ENCODE results near the gene LLCFC1. TPM values are rescaled to one million over a fixed set of nuclear protein-coding genes. Genes with fewer than 3 reads are reported as not detected.

Gene LLCFC1
- total and polyA plus RNA-seq, 10 donors = 0.18 TPM; not detected in 9

- Histone ChIP-seq H3K4me1 (peaks cover 0 to 18% (median 0%) of the 10 kb centered on the region in 6 donors), H3K4me3 (no peak overlapping the region), H3K27ac (no peak overlapping the region), H3K9me3 (peaks cover 0 to 3% (median 2%) of the 10 kb centered on the region in 8 donors), H3K36me3 (no peaks in the 10 kb centered on the region), H3K27me3 (replicated peaks in 1 of 7) (peaks cover 0 to 10% (median 0%) of the 10 kb centered on the region in 7 donors)
- TF ChIP-seq, protein P1, sequence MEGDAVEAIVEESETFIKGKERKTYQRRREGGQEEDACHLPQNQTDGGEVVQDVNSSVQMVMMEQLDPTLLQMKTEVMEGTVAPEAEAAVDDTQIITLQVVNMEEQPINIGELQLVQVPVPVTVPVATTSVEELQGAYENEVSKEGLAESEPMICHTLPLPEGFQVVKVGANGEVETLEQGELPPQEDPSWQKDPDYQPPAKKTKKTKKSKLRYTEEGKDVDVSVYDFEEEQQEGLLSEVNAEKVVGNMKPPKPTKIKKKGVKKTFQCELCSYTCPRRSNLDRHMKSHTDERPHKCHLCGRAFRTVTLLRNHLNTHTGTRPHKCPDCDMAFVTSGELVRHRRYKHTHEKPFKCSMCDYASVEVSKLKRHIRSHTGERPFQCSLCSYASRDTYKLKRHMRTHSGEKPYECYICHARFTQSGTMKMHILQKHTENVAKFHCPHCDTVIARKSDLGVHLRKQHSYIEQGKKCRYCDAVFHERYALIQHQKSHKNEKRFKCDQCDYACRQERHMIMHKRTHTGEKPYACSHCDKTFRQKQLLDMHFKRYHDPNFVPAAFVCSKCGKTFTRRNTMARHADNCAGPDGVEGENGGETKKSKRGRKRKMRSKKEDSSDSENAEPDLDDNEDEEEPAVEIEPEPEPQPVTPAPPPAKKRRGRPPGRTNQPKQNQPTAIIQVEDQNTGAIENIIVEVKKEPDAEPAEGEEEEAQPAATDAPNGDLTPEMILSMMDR (IDR thresholded peaks at IDR 0.05 in 8 of 11, conservative IDR thresholded peaks at IDR 0.05 in 3 of 11) = no peak
- TF ChIP-seq POLR2A (IDR thresholded peaks at IDR 0.05) = no peak
- no peak for TF ChIP-seq POLR2AphosphoS5 (IDR thresholded peaks at IDR 0.05)
- intact Hi-C loops (cut with DNase I; ENCODE audit: low total_unique reads) = no loop called here
- 63 to 85% (median 77%) methylated on average over 2 of the region's 2 CpGs for WGBS, 5 donors
- no peak for DNase-seq
Measured at GRCh38 chr7:142910031-142910433, 29.3 kb upstream of the LLCFC1 start.

DNA sequence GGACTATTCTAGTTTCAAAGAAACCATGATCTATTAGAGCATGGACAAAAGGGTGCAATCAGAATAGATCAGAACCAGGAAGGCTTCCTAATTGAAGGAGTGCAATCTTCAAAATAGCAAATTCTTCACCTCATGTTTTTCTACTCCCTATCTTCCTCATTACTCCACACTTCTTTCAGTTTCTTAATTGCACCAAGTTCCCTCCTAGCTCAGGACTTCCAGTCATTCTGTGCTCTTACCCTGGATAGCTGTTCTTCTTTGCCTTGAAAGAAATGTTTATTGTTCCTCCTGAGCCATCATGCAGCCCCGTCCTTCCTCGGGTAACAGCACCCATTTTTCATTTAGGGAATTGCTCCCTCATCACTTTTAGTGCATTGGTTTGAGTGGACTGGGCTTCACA, 28.8 kb upstream of the LLCFC1 start:
- 73 to 86% (median 78%) methylated on average over 2 of the region's 2 CpGs for WGBS, 5 donors
- intact Hi-C loops (cut with DNase I; ENCODE audit: low total_unique reads) = no loop called here
- no peaks in the 10 kb centered on the region for H3K9me3 ChIP-seq
- H3K27me3 ChIP-seq (replicated peaks in 1 of 7) = peaks cover 0 to 10% (median 0%) of the 10 kb centered on the region in 7 donors
- H3K4me3 ChIP-seq = no peak overlapping the region
- no peaks in the 10 kb centered on the region for H3K36me3 ChIP-seq
- TF ChIP-seq, protein P1 (IDR thresholded peaks at IDR 0.05 in 8 of 11, conservative IDR thresholded peaks at IDR 0.05 in 3 of 11) = no peak
- TF ChIP-seq POLR2AphosphoS5 (IDR thresholded peaks at IDR 0.05) (no peak), POLR2A (IDR thresholded peaks at IDR 0.05) (no peak)
- DNase-seq = no peak
- H3K27ac ChIP-seq = peak overlapping the region in 1 of 8 donors; percentile 36
- peaks cover 0 to 18% (median 0%) of the 10 kb centered on the region in 6 donors for H3K4me1 ChIP-seq

- Histone ChIP-seq H3K4me3 (no peak overlapping the region), H3K9me3 (no peaks in the 10 kb centered on the region), H3K36me3 (no peaks in the 10 kb centered on the region), H3K27me3 (replicated peaks in 1 of 7) (peaks cover 0 to 10% (median 0%) of the 10 kb centered on the region in 7 donors), H3K4me1 (peaks cover 0 to 18% (median 0%) of the 10 kb centered on the region in 6 donors), H3K27ac (no peak overlapping the region)
- 47 to 77% (median 69%) methylated on average over 3 of the region's 3 CpGs for WGBS, 5 donors
- no peak for TF ChIP-seq POLR2AphosphoS5 (IDR thresholded peaks at IDR 0.05)
- no peak for TF ChIP-seq POLR2A (IDR thresholded peaks at IDR 0.05)
- TF ChIP-seq, protein P1 (IDR thresholded peaks at IDR 0.05 in 8 of 11, conservative IDR thresholded peaks at IDR 0.05 in 3 of 11) = no peak
- intact Hi-C loops (cut with DNase I; ENCODE audit: low total_unique reads) = no loop called here
- no peak for DNase-seq
Measured at GRCh38 chr7:142913051-142913450, 26.2 kb upstream of the LLCFC1 start.

DNA sequence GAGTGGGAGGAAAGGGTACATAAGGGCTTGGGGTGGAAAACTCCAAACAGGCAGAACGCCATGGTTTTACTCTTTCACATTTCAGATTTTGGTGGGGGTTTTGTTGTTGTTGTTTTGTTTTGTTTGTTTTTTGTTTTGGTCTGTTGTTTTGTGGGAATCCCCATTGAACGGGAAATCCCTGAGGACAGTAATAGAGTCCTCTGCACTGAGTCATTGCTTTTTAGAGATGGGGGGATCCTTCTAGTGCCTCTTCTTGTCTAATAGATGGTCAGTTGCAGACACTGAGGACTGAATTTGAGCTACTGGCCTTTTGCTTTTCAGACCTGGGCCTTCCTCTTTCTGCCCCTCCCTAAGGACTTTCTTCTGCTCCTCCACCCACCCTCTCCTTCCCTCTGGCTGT, 25.7 kb upstream of the LLCFC1 start:
- 69 to 93% (median 81%) methylated on average over 2 of the region's 2 CpGs for WGBS, 5 donors
- intact Hi-C loops (cut with DNase I; ENCODE audit: low total_unique reads) = no loop called here
- no peak overlapping the region for H3K4me3 ChIP-seq

More for the DNA sequence above, 25.7 kb upstream of the LLCFC1 start:
- peaks cover 0 to 18% (median 0%) of the 10 kb centered on the region in 6 donors for H3K4me1 ChIP-seq
- H3K36me3 ChIP-seq = no peaks in the 10 kb centered on the region
- TF ChIP-seq POLR2A (IDR thresholded peaks at IDR 0.05) (no peak), POLR2AphosphoS5 (IDR thresholded peaks at IDR 0.05) (no peak)
- TF ChIP-seq, protein P1 (IDR thresholded peaks at IDR 0.05 in 8 of 11, conservative IDR thresholded peaks at IDR 0.05 in 3 of 11) = no peak
- H3K9me3 ChIP-seq = no peaks in the 10 kb centered on the region
- H3K27ac ChIP-seq = no peak overlapping the region
- H3K27me3 ChIP-seq (replicated peaks in 1 of 7) = peaks cover 0 to 6% (median 0%) of the 10 kb centered on the region in 7 donors
- no peak for DNase-seq
